Stomach (tissue), 4 donors: ENCODE data around the gene ADGB.

ENCODE experiments used
- EP300 ChIP-seq: sonication (generic); formaldehyde crosslinking; IDR thresholded peaks from one replicate; pipeline ENCODE4 v1.6.1; 2017; ENCODE audit warnings: antibody characterized with exemption
- POLR2A ChIP-seq, 4 donors: fragments of 450-650 bp; IDR thresholded peaks; one replicate each; pipeline ENCODE4 v1.6.1; 2016; ENCODE audit warnings: antibody characterized with exemption in 4 of 4, control low read depth in 2 of 4, mild to moderate bottlenecking in 1 of 4, moderate library complexity in 1 of 4
- POLR2AphosphoS5 ChIP-seq, 3 donors: sonication (generic); formaldehyde crosslinking; IDR thresholded peaks; one replicate each; pipeline ENCODE4 v1.6.1; 2016; ENCODE audit warnings: antibody characterized with exemption in 3 of 3
- TF ChIP-seq, protein P1 (sequence below), 7 experiments: fragments of 450-650 bp in 4 of 7; fragments of 200-600 bp in 3 of 7; sonication (generic) in 3 of 7; IDR thresholded peaks; one replicate each; pipeline ENCODE4 v1.5.1; 2016 to 2019; ENCODE audit warnings: antibody characterized with exemption in 7 of 7, control low read depth in 2 of 7, mild to moderate bottlenecking in 1 of 7

- TF ChIP-seq, protein P1, sequence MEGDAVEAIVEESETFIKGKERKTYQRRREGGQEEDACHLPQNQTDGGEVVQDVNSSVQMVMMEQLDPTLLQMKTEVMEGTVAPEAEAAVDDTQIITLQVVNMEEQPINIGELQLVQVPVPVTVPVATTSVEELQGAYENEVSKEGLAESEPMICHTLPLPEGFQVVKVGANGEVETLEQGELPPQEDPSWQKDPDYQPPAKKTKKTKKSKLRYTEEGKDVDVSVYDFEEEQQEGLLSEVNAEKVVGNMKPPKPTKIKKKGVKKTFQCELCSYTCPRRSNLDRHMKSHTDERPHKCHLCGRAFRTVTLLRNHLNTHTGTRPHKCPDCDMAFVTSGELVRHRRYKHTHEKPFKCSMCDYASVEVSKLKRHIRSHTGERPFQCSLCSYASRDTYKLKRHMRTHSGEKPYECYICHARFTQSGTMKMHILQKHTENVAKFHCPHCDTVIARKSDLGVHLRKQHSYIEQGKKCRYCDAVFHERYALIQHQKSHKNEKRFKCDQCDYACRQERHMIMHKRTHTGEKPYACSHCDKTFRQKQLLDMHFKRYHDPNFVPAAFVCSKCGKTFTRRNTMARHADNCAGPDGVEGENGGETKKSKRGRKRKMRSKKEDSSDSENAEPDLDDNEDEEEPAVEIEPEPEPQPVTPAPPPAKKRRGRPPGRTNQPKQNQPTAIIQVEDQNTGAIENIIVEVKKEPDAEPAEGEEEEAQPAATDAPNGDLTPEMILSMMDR (IDR thresholded peaks at IDR 0.05) = no peak
- TF ChIP-seq EP300 (no peak), POLR2AphosphoS5 (IDR thresholded peaks at IDR 0.05) (no peak), POLR2A (IDR thresholded peaks at IDR 0.05) (no peak)
Observed at GRCh38 chr6:146550911-146551310, 47.9 kb upstream of the ADGB start.
